ENCODE data around the gene SGMS1. TPM values are rescaled to one million over a fixed set of nuclear protein-coding genes. Genes with fewer than 3 reads are reported as not detected.

SGMS1 gene
- total RNA-seq, 2 experiments from 2014 or later = 24.8 to 25.2 TPM

GRCh38 chr10:50281210-50281966 lies 342.4 kb downstream of the SGMS1 start:
- CTCF ChIA-PET = no interaction called here
- intact Hi-C loops (cut with DNase I, micrococcal nuclease) = no loop called here
- Mint-ChIP-seq H3K27ac (no peak overlapping the region), H3K36me3 (ENCODE audit: low read depth) (no peaks in the 10 kb centered on the region), H3K9me3 (no peaks in the 10 kb centered on the region), H3K4me3 (no peak overlapping the region), H3K4me1 (ENCODE audit: low read depth) (no peaks in the 10 kb centered on the region), H3K27me3 (peaks cover 42% of the 10 kb centered on the region)
- H3K36me3 ChIP-seq (ENCODE audit: insufficient read depth, low read length) = no peaks in the 10 kb centered on the region
- no peak overlapping the region for H3K4me3 ChIP-seq (ENCODE audit: low read length)
- H3K27me3 ChIP-seq (ENCODE audit: control insufficient read depth in 1 of 2, insufficient read depth in 2 of 2, low read length in 2 of 2) = peaks cover 5 to 15% of the 10 kb centered on the region in 2 experiments
- H3K9me3 ChIP-seq (ENCODE audit: control insufficient read depth in 1 of 2, insufficient read depth in 1 of 2, low read length in 2 of 2) = no peaks in the 10 kb centered on the region
- TF ChIP-seq CTCF (IDR thresholded peaks at IDR 0.05) = no peak
- POLR2A ChIA-PET = no interaction called here
- no peak overlapping the region for H3K27ac ChIP-seq (ENCODE audit: low read depth in 1 of 2, low read length in 2 of 2)
- no peaks in the 10 kb centered on the region for H3K4me1 ChIP-seq (ENCODE audit: insufficient read depth, low read length)
- no peak for DNase-seq
- no peak for ATAC-seq (ENCODE audit: poor library complexity)

DNA sequence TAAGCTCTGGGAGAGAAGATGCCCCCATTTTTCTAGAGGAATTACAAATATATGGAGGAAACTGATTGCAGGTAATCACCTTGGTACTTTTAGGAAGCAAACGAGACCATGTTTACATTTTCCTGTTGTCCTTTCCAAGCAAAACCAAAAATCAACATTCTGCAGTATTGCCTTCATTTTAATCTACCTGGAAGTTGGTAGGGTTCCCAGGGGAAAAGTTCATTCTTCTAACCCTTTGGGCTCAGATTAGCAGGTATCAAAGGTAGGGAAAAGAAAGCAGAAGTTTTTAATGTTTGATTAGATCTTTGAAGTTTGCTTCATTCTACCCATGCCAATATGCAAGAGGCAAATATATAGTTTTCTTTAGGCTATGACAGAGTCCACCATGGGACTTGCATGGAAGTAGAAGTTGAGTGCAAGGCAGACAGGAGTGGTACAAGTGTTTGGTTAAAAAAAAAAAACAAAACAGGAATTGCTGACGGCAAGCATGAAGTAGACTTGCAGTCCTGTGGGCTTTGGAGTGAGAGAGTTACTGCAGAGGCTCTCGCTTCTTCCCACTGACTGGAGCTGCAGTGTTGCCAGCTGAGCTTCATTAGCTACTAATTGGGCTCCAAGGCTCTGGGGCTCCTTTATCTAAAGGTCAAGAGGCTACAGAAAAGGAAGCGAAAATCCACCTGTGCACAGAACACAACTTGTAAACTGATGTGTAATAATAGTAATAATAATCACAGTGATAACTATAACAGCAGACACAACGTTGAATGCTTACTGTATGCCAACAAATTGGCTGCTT lies 343.5 kb downstream of the SGMS1 start:
- Histone ChIP-seq H3K27me3 (ENCODE audit: control insufficient read depth in 1 of 2, insufficient read depth in 2 of 2, low read length in 2 of 2) (peaks cover 5 to 20% of the 10 kb centered on the region in 2 experiments), H3K4me1 (ENCODE audit: insufficient read depth, low read length) (no peaks in the 10 kb centered on the region), H3K9me3 (ENCODE audit: control insufficient read depth in 1 of 2, insufficient read depth in 1 of 2, low read length in 2 of 2) (no peaks in the 10 kb centered on the region), H3K27ac (ENCODE audit: low read depth in 1 of 2, low read length in 2 of 2) (no peak overlapping the region), H3K4me3 (ENCODE audit: low read length) (no peak overlapping the region), H3K36me3 (ENCODE audit: insufficient read depth, low read length) (no peaks in the 10 kb centered on the region)
- ATAC-seq (ENCODE audit: poor library complexity) (no peak), DNase-seq (no peak)
- CTCF ChIA-PET = no interaction called here
- H3K4me1 Mint-ChIP-seq (ENCODE audit: low read depth) = no peaks in the 10 kb centered on the region
- H3K4me3 Mint-ChIP-seq = no peak overlapping the region
- peaks cover 48% of the 10 kb centered on the region for H3K27me3 Mint-ChIP-seq
- TF ChIP-seq CTCF (IDR thresholded peaks at IDR 0.05) = no peak
- intact Hi-C loops (cut with DNase I, micrococcal nuclease) = no loop called here
- H3K27ac Mint-ChIP-seq = no peak overlapping the region
- H3K36me3 Mint-ChIP-seq (ENCODE audit: low read depth) = no peaks in the 10 kb centered on the region
- POLR2A ChIA-PET = no interaction called here
- no peaks in the 10 kb centered on the region for H3K9me3 Mint-ChIP-seq

GRCh38 chr10:50279489-50279888 lies 344.3 kb downstream of the SGMS1 start:
- Mint-ChIP-seq H3K9me3 (no peaks in the 10 kb centered on the region), H3K4me3 (no peak overlapping the region), H3K4me1 (ENCODE audit: low read depth) (no peaks in the 10 kb centered on the region), H3K27ac (no peak overlapping the region), H3K27me3 (peaks cover 48% of the 10 kb centered on the region), H3K36me3 (ENCODE audit: low read depth) (no peaks in the 10 kb centered on the region)
- no peak overlapping the region for H3K4me3 ChIP-seq (ENCODE audit: low read length)
- DNase-seq (no peak), ATAC-seq (ENCODE audit: poor library complexity) (no peak)
- no peak overlapping the region for H3K27ac ChIP-seq (ENCODE audit: low read depth in 1 of 2, low read length in 2 of 2)
- ChIA-PET CTCF (no interaction called here), POLR2A (no interaction called here)
- TF ChIP-seq CTCF (IDR thresholded peaks at IDR 0.05) = no peak
- H3K9me3 ChIP-seq (ENCODE audit: control insufficient read depth in 1 of 2, insufficient read depth in 1 of 2, low read length in 2 of 2) = no peaks in the 10 kb centered on the region
- intact Hi-C loops (cut with DNase I, micrococcal nuclease) = no loop called here
- no peaks in the 10 kb centered on the region for H3K36me3 ChIP-seq (ENCODE audit: insufficient read depth, low read length)
- H3K27me3 ChIP-seq (ENCODE audit: control insufficient read depth in 1 of 2, insufficient read depth in 2 of 2, low read length in 2 of 2) = peaks cover 5 to 16% of the 10 kb centered on the region in 2 experiments
- H3K4me1 ChIP-seq (ENCODE audit: insufficient read depth, low read length) = no peaks in the 10 kb centered on the region

Measured in CD4-positive, alpha-beta T cell (primary cell).